Spleen (tissue), 11 donors: ENCODE results near the gene ZNF536. TPM values are rescaled to one million over a fixed set of nuclear protein-coding genes. Genes with fewer than 3 reads are reported as not detected.

Source experiments
- DNase-seq: peaks from one replicate; pipeline ENCODE4 v3.0.0-alpha.2; 2020
- H3K27ac ChIP-seq, 8 donors: fragments of 200-600 bp; sonication (generic) in 7 of 8; 1 replicate in 4 of 8; 2 replicates in 4 of 8; pipeline versions ENCODE4 v1.5.0 to v1.8.0; 2016 to 2021; ENCODE audit warnings: inconsistent platforms in 4 of 8, mild to moderate bottlenecking in 4 of 8, moderate library complexity in 1 of 8
- H3K27me3 ChIP-seq, 7 donors: fragments of 200-600 bp; sonication (generic) in 6 of 7; replicated peaks in 1 of 7; 1 replicate in 4 of 7; 2 replicates in 3 of 7; pipeline versions ENCODE4 v1.5.0 to v1.8.0; 2016 to 2021; ENCODE audit warnings: inconsistent platforms in 3 of 7, mild to moderate bottlenecking in 1 of 7
- H3K36me3 ChIP-seq, 6 donors: fragments of 200-600 bp; sonication (generic) in 5 of 6; 1 replicate in 4 of 6; 2 replicates in 2 of 6; pipeline versions ENCODE4 v1.5.0 to v1.8.0; 2016 to 2021; ENCODE audit warnings: inconsistent platforms in 2 of 6
- H3K4me1 ChIP-seq, 6 donors: fragments of 200-600 bp; sonication (generic) in 5 of 6; 1 replicate in 3 of 6; 2 replicates in 3 of 6; pipeline versions ENCODE4 v1.5.0 to v1.8.0; 2016 to 2021; ENCODE audit warnings: inconsistent platforms in 3 of 6
- H3K4me3 ChIP-seq, 8 donors: fragments of 200-600 bp; sonication (generic) in 7 of 8; 1 replicate in 4 of 8; 2 replicates in 4 of 8; pipeline versions ENCODE4 v1.5.0 to v1.8.0; 2016 to 2021; ENCODE audit warnings: inconsistent platforms in 4 of 8, mild to moderate bottlenecking in 4 of 8, moderate library complexity in 2 of 8
- H3K9me3 ChIP-seq, 8 donors: fragments of 200-600 bp; sonication (generic) in 7 of 8; 1 replicate in 4 of 8; 2 replicates in 4 of 8; pipeline versions ENCODE4 v1.5.0 to v1.8.0; 2016 to 2021; ENCODE audit warnings: inconsistent platforms in 4 of 8
- POLR2A ChIP-seq, 3 donors: fragments of 450-650 bp; IDR thresholded peaks; one replicate each; pipeline ENCODE4 v1.5.1; 2017; ENCODE audit warnings: antibody characterized with exemption in 3 of 3, mild to moderate bottlenecking in 1 of 3
- POLR2AphosphoS5 ChIP-seq, 3 donors: sonication (generic); formaldehyde crosslinking; IDR thresholded peaks; one replicate each; pipeline ENCODE4 v1.5.1; 2017; ENCODE audit warnings: antibody characterized with exemption in 3 of 3
- WGBS, 5 donors: extraction: QIAGEN DNeasy Blood & Tissue Kit in 3 of 5; methylation state at CpG; one replicate each; pipeline versions ENCODE4 v1.1.5 to v1.1.7; 2013 to 2018; 5-methylcytosine and 5-hydroxymethylcytosine counted together
- intact Hi-C: fragments of 100-400 bp; cut with DNase I; formaldehyde crosslinking; loops from one replicate; pipeline ENCODE4 v1.15.0; 2023; ENCODE audit warnings: low total_unique reads
- polyA plus RNA-seq, 3 donors: library from polyadenylated mRNA; stranded (reverse); fragments of 200-250 nt; gene quantifications; one replicate each; pipeline ENCODE4 v1.2.1, GENCODE V29; 2013
- total RNA-seq, 7 donors: library from RNA; depleted of rRNA in 3 of 7; stranded (reverse); fragments of >200 nt in 3 of 7; fragmentation: NEBNext Ultra II Directional in 4 of 7; extraction: Animal tissue kit (Norgen Biotek cat#: 25700) in 4 of 7; gene quantifications; one replicate each; pipeline versions ENCODE4 v1.1.0 to v1.2.1, GENCODE V29; 2016 to 2021
- TF ChIP-seq, protein P1 (sequence below), 11 experiments: fragments of 200-600 bp in 7 of 11; fragments of 450-650 bp in 4 of 11; sonication (generic) in 4 of 11; IDR thresholded peaks in 8 of 11; conservative IDR thresholded peaks in 3 of 11; 1 replicate in 7 of 11; 2 replicates in 4 of 11; pipeline versions ENCODE4 v1.4.0 to v1.8.0; 2016 to 2021; ENCODE audit warnings: antibody characterized with exemption in 11 of 11, inconsistent platforms in 4 of 11, mild to moderate bottlenecking in 1 of 11
- donor health status: healthy with polysubstance abuse.
- donor health status: DM: no; HTN: no; CAD: no; lungs with moderate emphysema.
- donor health status: DM: no; HTN: no; CAD: no.
- donor health status: Bipolar disorder and iron deficiency.
- donor health status: healthy.
- donor health status: DM: no; HTN: no; CAD: no.
- donor health status: DM: yes; HTN: yes; CAD: no.

Gene ZNF536
- total and polyA plus RNA-seq, 10 donors, result 0.13 to 4.1 (median 2.1) TPM

DNA sequence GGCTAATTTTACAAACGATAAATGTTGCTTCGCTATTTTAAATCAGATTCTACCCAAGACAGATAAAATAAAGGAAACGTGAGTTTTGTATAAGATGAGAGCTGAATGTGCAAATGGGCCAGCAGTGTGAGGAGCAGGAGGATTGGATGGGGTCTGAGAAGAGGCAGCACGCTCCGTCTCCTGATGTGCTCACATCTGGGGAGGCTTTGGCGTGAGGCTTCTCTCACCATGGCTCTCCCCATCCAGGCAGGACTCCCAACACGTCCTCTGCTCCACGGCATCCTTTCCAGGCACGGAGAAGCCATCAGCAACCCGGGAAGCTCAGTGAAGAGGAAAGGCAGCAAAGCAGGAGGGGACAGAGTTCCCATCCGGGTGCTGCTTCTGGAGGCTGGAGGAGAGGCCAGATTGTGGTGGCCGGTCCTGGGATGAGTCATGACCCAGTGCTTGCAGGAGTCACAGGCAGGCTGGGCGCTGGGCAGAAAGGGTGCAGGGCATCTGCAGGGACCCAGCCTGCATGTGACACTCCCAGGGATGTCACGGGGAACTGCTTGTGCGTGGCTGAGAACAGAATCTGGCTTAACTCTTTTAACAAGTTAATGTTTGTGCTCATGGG, 47.5 kb downstream of the ZNF536 start:
- no peak overlapping the region for H3K27ac ChIP-seq
- no peaks in the 10 kb centered on the region for H3K36me3 ChIP-seq
- DNase-seq, result no peak
- intact Hi-C loops, result no loop called here
- 77 to 83% (median 78%) methylated on average over 15 of the region's 15 CpGs for WGBS, 5 donors
- no peak overlapping the region for H3K4me3 ChIP-seq
- no peaks in the 10 kb centered on the region for H3K4me1 ChIP-seq
- H3K9me3 ChIP-seq, result no peaks in the 10 kb centered on the region
- TF ChIP-seq, protein P1, sequence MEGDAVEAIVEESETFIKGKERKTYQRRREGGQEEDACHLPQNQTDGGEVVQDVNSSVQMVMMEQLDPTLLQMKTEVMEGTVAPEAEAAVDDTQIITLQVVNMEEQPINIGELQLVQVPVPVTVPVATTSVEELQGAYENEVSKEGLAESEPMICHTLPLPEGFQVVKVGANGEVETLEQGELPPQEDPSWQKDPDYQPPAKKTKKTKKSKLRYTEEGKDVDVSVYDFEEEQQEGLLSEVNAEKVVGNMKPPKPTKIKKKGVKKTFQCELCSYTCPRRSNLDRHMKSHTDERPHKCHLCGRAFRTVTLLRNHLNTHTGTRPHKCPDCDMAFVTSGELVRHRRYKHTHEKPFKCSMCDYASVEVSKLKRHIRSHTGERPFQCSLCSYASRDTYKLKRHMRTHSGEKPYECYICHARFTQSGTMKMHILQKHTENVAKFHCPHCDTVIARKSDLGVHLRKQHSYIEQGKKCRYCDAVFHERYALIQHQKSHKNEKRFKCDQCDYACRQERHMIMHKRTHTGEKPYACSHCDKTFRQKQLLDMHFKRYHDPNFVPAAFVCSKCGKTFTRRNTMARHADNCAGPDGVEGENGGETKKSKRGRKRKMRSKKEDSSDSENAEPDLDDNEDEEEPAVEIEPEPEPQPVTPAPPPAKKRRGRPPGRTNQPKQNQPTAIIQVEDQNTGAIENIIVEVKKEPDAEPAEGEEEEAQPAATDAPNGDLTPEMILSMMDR (IDR thresholded peaks at IDR 0.05 in 8 of 11, conservative IDR thresholded peaks at IDR 0.05 in 3 of 11), result no peak
- TF ChIP-seq POLR2AphosphoS5 (IDR thresholded peaks at IDR 0.05) (no peak), POLR2A (IDR thresholded peaks at IDR 0.05) (no peak)
- H3K27me3 ChIP-seq, result peaks cover 0 to 31% (median 0%) of the 10 kb centered on the region in 7 donors

DNA sequence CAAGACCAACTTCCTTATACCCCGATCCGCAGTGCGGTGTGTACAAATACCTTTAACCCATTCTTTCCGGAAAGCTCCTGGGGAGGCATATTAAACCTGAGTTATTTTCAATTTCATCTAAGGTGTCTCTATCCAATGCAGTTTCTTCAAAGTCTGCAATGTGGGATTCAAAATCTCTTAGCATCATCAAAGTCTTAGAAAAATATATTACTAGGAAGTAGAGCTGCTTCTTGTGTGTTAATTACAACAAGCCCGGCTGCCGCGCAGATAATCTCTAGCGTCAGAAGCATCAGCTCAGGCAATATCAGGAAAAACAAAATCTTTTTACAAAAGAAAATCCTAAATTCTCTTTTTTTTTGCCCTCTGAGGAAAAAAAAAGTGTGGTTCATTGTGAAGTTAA, 48.1 kb downstream of the ZNF536 start:
- TF ChIP-seq POLR2A (IDR thresholded peaks at IDR 0.05), result no peak
- TF ChIP-seq, protein P1 (IDR thresholded peaks at IDR 0.05 in 8 of 11, conservative IDR thresholded peaks at IDR 0.05 in 3 of 11), result no peak
- no peak for TF ChIP-seq POLR2AphosphoS5 (IDR thresholded peaks at IDR 0.05)
- Histone ChIP-seq H3K36me3 (no peaks in the 10 kb centered on the region), H3K27ac (no peak overlapping the region), H3K27me3 (peaks cover 0 to 31% (median 0%) of the 10 kb centered on the region in 7 donors), H3K4me3 (no peak overlapping the region), H3K4me1 (no peaks in the 10 kb centered on the region), H3K9me3 (no peaks in the 10 kb centered on the region)
- 80 to 87% (median 84%) methylated on average over 8 of the region's 8 CpGs for WGBS, 5 donors
- DNase-seq, result no peak
- intact Hi-C loops, result no loop called here

DNA sequence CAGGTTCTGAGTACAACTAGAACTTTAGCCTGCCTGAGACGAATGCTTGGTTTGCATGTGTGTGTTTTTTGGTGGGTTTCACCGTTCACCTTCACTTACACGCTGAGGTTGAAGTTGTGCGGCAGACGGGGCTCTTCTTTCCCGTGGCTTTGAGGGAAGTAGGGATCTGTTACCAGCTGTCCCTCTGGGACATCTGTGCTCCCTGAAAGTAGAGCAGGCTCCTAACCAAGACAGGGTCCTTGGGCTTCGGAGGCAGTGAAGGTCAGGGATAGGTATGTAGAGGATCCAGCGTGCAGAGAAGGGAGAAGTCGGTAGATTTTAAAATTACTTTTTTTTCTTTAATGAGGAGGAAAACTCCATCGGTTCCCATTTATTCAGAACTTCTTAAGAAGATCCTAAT, 48.7 kb downstream of the ZNF536 start:
- peaks cover 0 to 30% (median 0%) of the 10 kb centered on the region in 7 donors for H3K27me3 ChIP-seq
- intact Hi-C loops, result no loop called here
- H3K4me3 ChIP-seq, result no peak overlapping the region
- H3K4me1 ChIP-seq, result no peaks in the 10 kb centered on the region
- no peaks in the 10 kb centered on the region for H3K36me3 ChIP-seq
- WGBS, 5 donors, result 81 to 86% (median 84%) methylated on average over 10 of the region's 10 CpGs
- H3K27ac ChIP-seq, result no peak overlapping the region
- DNase-seq, result no peak
- no peak for TF ChIP-seq POLR2A (IDR thresholded peaks at IDR 0.05)
- no peak for TF ChIP-seq POLR2AphosphoS5 (IDR thresholded peaks at IDR 0.05)
- no peaks in the 10 kb centered on the region for H3K9me3 ChIP-seq

DNA sequence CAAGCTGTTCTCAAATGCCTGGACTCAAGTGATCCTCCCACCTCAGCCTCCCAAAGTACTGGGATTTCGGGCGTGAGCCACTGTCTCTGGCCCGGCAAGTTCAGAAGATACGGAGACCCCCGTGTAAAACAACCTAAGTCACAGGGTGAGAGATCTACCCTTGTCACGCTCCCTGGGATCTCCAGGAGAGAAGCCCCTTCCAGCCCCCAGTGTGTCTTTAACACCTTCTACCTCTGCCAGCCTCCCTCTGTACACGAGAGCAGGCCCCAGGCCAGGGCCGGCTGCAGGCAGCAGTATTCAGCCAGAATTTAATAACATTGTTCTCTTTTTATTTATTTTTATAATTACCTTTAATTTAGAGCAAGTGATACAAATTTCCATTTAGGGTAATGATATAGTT, 49.4 kb downstream of the ZNF536 start:
- intact Hi-C loops, result no loop called here
- H3K27ac ChIP-seq, result no peak overlapping the region
- no peaks in the 10 kb centered on the region for H3K4me1 ChIP-seq
- TF ChIP-seq POLR2A (IDR thresholded peaks at IDR 0.05), result no peak
- TF ChIP-seq, protein P1 (IDR thresholded peaks at IDR 0.05 in 8 of 11, conservative IDR thresholded peaks at IDR 0.05 in 3 of 11), result no peak
- no peak for TF ChIP-seq POLR2AphosphoS5 (IDR thresholded peaks at IDR 0.05)
- no peaks in the 10 kb centered on the region for H3K9me3 ChIP-seq
- H3K27me3 ChIP-seq, result peaks cover 0 to 23% (median 0%) of the 10 kb centered on the region in 7 donors
- no peak overlapping the region for H3K4me3 ChIP-seq
- WGBS, 5 donors, result 85 to 92% (median 89%) methylated on average over 8 of the region's 8 CpGs
- DNase-seq, result no peak
- no peaks in the 10 kb centered on the region for H3K36me3 ChIP-seq
